OCI-LY1 (cell line): ENCODE results near the gene DPM3.

Source experiments
- H2AFZ ChIP-seq: fragments of 200-600 bp; sonication (generic), shearing (Covaris generic); 2 replicates; pipeline ENCODE4 v1.6.0; 2014; ENCODE audit warnings: antibody characterized with exemption, mild to moderate bottlenecking, low read length
- H3F3A ChIP-seq: fragments of 200-600 bp; sonication (generic), shearing (Covaris generic); 2 replicates; pipeline ENCODE4 v1.6.0; 2014; ENCODE audit warnings: mild to moderate bottlenecking, antibody characterized with exemption, low read length, moderate library complexity; ENCODE audit not compliant: insufficient read depth
- H3K27ac ChIP-seq: fragments of 200-600 bp; sonication (generic); 2 replicates; pipeline ENCODE4 v1.5.1; 2014; ENCODE audit warnings: low read length, mixed run types, mild to moderate bottlenecking, low read depth; ENCODE audit not compliant: poor library complexity, severe bottlenecking
- H3K27me3 ChIP-seq: fragments of 200-600 bp; sonication (generic); 2 replicates; pipeline ENCODE4 v1.6.0; 2014; ENCODE audit warnings: antibody characterized with exemption, mild to moderate bottlenecking, low read length, moderate library complexity; ENCODE audit not compliant: insufficient read depth
- H3K36me3 ChIP-seq: fragments of 200-600 bp; sonication (generic); 2 replicates; pipeline ENCODE4 v1.6.1; 2014; ENCODE audit warnings: mild to moderate bottlenecking, antibody characterized with exemption, low read length, moderate library complexity, mixed read lengths; ENCODE audit not compliant: insufficient read depth
- H3K4me1 ChIP-seq: fragments of 200-600 bp; sonication (generic); 2 replicates; pipeline ENCODE4 v1.5.1; 2014; ENCODE audit warnings: mild to moderate bottlenecking, low read length, moderate library complexity; ENCODE audit not compliant: insufficient read depth, severe bottlenecking
- H3K4me2 ChIP-seq: fragments of 200-600 bp; sonication (generic), shearing (Covaris generic); 2 replicates; pipeline ENCODE4 v1.6.1; 2014; ENCODE audit warnings: low read length
- H3K4me3 ChIP-seq: fragments of 200-600 bp; sonication (generic); 2 replicates; pipeline ENCODE4 v1.5.1; 2014; ENCODE audit warnings: low read length, low read depth, mild to moderate bottlenecking, mixed read lengths; ENCODE audit not compliant: poor library complexity, severe bottlenecking
- H3K79me2 ChIP-seq: fragments of 200-600 bp; shearing (Covaris generic); 2 replicates; pipeline ENCODE4 v1.6.1; 2016; ENCODE audit warnings: mixed run types, low read length, mixed read lengths; ENCODE audit not compliant: insufficient read depth
- H3K9ac ChIP-seq: fragments of 200-600 bp; sonication (generic), shearing (Covaris generic); 2 replicates; pipeline ENCODE4 v1.6.1; 2014; ENCODE audit warnings: mild to moderate bottlenecking, low read length, mixed read lengths
- H3K9me2 ChIP-seq: fragments of 200-600 bp; sonication (generic), shearing (Covaris generic); 2 replicates; pipeline ENCODE4 v1.6.1; 2014; ENCODE audit warnings: low read depth, mild to moderate bottlenecking, low read length, mixed read lengths
- H3K9me3 ChIP-seq: fragments of 200-600 bp; shearing (Covaris generic); 2 replicates; pipeline ENCODE4 v1.6.1; 2014; ENCODE audit warnings: low read length, mixed read lengths
- H4K20me1 ChIP-seq: fragments of 200-600 bp; sonication (generic), shearing (Covaris generic); 2 replicates; pipeline ENCODE4 v1.6.0; 2016; ENCODE audit warnings: mild to moderate bottlenecking, low read length; ENCODE audit not compliant: insufficient read depth
- EZH2 ChIP-seq: fragments of 200-600 bp; sonication (generic), shearing (Covaris generic); IDR thresholded peaks from 2 replicates; pipeline ENCODE4 v1.8.0; 2017; ENCODE audit warnings: borderline replicate concordance, mixed run types, mild to moderate bottlenecking, antibody characterized with exemption, low read length, moderate library complexity, mixed read lengths
- TF ChIP-seq, protein P1 (sequence below): fragments of 200-600 bp; sonication (generic), shearing (Covaris generic); IDR thresholded peaks from 2 replicates; pipeline ENCODE4 v1.5.1; 2017; ENCODE audit warnings: mild to moderate bottlenecking, antibody characterized with exemption, low read length, moderate library complexity, mixed read lengths

DPM3 gene

DNA sequence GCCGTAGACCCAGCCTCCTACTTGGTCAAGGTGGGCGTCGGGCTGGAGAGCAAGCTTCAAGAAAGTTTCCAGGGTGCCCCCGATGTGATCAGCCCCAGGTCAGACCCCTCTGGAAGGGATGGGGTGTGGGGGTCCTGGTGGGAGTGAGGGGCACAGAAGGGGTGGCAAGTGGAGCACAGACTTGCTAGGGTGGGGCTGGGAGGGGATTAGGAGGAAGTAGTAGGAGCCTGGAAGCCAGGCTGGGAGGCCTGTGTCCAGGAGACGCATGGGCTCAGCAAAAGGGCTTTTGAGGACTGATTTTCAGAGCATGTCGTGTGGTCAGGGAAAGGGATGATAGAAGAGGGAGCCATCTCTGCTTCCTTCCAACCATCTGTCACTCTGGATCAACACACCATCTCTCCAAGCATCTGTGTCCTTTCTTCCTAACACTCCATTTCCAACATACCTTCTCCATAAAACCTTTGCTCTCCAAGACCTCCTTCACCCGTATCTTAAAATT, 41.8 kb upstream of the DPM3 start:
- Histone ChIP-seq H3K36me3 (peaks cover 13% of the 10 kb centered on the region), H3K9ac (no peak overlapping the region), H2AFZ (no peak overlapping the region), H3K9me3 (no peaks in the 10 kb centered on the region), H3K27me3 (no peaks in the 10 kb centered on the region; the same call in 1 of the 2 replicates), H3K4me1 (peaks cover 17% of the 10 kb centered on the region), H3K79me2 (no peaks in the 10 kb centered on the region), H4K20me1 (no peaks in the 10 kb centered on the region), H3K4me3 (no peak overlapping the region), H3F3A (no peaks in the 10 kb centered on the region), H3K9me2 (no peaks in the 10 kb centered on the region), H3K27ac (no peak overlapping the region), H3K4me2 (no peak overlapping the region)
- TF ChIP-seq, protein P1, sequence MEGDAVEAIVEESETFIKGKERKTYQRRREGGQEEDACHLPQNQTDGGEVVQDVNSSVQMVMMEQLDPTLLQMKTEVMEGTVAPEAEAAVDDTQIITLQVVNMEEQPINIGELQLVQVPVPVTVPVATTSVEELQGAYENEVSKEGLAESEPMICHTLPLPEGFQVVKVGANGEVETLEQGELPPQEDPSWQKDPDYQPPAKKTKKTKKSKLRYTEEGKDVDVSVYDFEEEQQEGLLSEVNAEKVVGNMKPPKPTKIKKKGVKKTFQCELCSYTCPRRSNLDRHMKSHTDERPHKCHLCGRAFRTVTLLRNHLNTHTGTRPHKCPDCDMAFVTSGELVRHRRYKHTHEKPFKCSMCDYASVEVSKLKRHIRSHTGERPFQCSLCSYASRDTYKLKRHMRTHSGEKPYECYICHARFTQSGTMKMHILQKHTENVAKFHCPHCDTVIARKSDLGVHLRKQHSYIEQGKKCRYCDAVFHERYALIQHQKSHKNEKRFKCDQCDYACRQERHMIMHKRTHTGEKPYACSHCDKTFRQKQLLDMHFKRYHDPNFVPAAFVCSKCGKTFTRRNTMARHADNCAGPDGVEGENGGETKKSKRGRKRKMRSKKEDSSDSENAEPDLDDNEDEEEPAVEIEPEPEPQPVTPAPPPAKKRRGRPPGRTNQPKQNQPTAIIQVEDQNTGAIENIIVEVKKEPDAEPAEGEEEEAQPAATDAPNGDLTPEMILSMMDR, result no peak
- no peak for TF ChIP-seq EZH2

DNA sequence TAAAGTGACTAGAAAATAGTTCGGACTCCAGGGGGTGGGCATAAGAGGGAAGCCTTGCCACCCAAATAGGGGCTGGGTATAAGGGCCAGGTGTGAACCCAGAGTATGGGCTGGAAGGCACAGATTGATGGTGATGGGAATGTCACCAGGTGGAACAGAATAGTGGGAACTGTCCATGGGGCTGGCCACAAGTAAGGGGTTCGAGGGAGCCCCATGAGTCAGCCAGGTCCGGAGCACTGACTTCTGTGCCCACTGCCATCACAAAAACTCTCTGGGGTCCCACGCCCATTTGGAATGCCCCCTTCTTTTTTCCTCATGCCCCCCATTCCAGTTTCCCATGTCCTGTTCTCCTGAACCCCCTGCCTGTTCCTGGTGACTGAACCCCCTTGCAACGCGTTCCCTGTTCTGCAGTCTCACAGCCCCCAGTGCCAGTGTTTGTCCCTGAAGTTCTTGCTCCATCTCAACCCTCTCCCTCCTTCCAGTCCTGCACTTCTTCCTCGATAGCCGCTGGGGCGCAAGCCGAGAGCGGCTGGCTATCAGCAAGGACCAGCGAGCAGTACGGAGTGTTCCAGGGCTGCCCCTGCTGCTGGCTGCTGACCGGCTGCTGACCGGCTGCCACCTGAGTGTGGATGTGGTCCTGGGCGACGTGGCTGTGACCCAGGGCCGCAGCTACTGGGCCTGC, 41.2 kb upstream of the DPM3 start:
- Histone ChIP-seq H3K9me2 (no peaks in the 10 kb centered on the region), H3K4me1 (peaks cover 17% of the 10 kb centered on the region), H3K9ac (no peak overlapping the region), H3K36me3 (peaks cover 13% of the 10 kb centered on the region), H3K27me3 (no peaks in the 10 kb centered on the region; the same call in 1 of the 2 replicates), H4K20me1 (no peaks in the 10 kb centered on the region), H3K9me3 (no peaks in the 10 kb centered on the region), H3K4me2 (no peak overlapping the region), H3F3A (no peaks in the 10 kb centered on the region), H3K79me2 (no peaks in the 10 kb centered on the region), H3K4me3 (no peak overlapping the region), H3K27ac (no peak overlapping the region), H2AFZ (no peak overlapping the region)
- no peak for TF ChIP-seq EZH2
- TF ChIP-seq, protein P1, result no peak

DNA sequence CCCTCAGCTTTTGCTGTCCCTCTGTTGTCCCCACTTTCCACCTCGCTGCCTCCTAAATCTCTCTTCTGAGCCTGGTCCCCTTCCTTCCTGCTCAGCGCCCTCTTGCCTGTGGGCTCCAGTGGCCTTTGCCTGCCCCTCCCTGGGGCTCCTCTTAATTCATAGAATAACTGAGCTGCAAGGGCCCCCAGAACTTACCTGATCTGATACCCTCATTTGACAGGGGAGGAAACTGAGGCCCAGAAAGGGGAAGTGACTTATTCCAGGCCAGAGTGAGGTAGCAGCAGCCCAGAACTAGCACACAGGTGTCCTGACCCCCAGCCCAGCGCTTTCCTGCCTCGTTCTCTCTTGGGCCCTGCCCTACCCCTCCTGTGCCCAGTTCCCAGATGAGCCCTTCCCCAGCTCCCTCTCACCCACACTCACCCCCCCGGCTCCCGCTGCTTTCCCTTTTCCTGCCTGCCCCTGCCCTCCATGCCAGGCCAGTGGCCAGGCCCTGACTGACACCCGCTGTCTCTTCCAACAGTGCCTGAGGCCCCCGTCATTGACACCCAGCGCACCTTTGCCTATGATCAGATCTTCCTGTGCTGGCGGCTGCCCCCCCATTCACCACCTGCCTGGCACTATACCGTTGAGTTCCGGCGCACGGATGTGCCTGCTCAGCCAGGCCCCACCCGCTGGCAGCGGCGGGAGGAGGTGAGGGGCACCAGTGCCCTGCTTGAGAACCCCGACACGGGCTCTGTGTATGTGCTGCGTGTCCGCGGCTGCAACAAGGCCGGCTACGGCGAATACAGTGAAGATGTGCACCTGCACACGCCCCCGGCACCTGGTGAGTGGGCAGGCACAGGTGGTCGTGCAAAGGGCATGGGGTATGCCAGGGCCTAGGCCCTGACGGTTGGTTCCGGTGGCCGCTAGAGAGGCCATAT, 39.0 kb upstream of the DPM3 start:
- Histone ChIP-seq H3F3A (peaks cover 4% of the 10 kb centered on the region; the same call in 1 of the 2 replicates), H3K36me3 (peaks cover 13% of the 10 kb centered on the region), H3K4me2 (no peak overlapping the region), H3K27ac (no peak overlapping the region), H2AFZ (no peak overlapping the region), H4K20me1 (no peaks in the 10 kb centered on the region), H3K9me3 (no peaks in the 10 kb centered on the region), H3K4me1 (peaks cover 10% of the 10 kb centered on the region), H3K79me2 (no peaks in the 10 kb centered on the region), H3K9ac (no peak overlapping the region), H3K4me3 (no peak overlapping the region), H3K9me2 (no peaks in the 10 kb centered on the region), H3K27me3 (no peaks in the 10 kb centered on the region)
- TF ChIP-seq, protein P1, result no peak
- no peak for TF ChIP-seq EZH2
